Measurements from ENCODE around the gene ZNRF2.

- no peak for TF ChIP-seq FOXP2 (optimal IDR thresholded peaks at IDR 0.05; ENCODE audit: control extremely low read depth, extremely low read length, insufficient read depth)
- TF ChIP-seq POLR2AphosphoS5 (IDR thresholded peaks at IDR 0.05; ENCODE audit: borderline replicate concordance, low read depth, low read length) = no peak
Observed at GRCh38 chr7:30365621-30366020, 81.2 kb downstream of the ZNRF2 start.

Measured in SK-N-MC (cell line).